Stimulated activated CD8-positive, alpha-beta memory T cell treated with anti-CD3 and anti-CD28 coated beads, Interleukin-4, amount 100 ng/mL, for 48 hours (primary cell): ENCODE data around the gene SPON1.
"Not testable (repeated sequence)": the region's sequence is repeated elsewhere in the genome, so short reads cannot be mapped to it uniquely, and the experiment has no call there.

Experiments used
- DNase-seq: peaks from one replicate; pipeline ENCODE4 v3.0.0-alpha.2; 2020

The SPON1 gene

DNA sequence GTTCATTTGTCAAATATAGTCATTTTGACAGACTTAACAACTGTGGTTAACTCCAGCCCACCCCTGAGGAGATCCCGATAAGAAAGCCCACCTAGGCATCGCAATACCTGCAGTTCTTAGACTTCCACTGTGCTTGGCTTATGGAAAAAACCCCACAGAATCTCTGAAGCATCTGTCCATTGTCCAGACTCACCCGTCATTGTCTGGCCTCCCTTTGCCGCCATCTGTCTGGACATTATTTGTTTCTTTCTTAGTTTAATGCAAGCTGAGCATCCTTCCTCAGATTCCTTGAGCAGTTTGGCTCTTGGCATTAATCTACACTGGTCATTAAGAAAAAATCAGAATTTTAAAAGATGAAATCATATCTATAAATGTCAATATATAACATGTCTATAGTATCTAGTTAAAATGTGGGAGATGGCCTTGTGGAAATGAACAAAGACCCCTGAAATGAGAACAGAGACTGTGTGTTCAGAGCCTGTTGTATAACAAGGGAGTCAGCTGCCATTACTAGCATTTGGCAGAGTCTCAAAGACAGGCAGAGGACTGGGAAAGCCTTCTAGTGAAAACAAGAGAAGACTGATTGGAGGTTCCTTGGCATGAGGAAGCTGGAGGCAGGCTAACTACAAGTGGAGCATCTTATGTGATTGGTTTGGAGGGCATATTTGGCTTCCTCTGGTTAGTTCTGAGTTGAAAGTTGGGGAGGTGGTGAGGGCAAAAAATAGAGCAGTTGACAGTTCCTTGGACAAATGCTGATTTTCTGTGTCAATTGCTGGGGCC lies 80.4 kb downstream of the SPON1 start:
- DNase-seq, result no peak

GRCh38 chr11:14044916-14045315 lies 82.4 kb downstream of the SPON1 start:
- DNase-seq, result no peak

GRCh38 chr11:14045417-14045816 lies 82.9 kb downstream of the SPON1 start:
- no peak for DNase-seq

GRCh38 chr11:14052198-14052597 lies 89.7 kb downstream of the SPON1 start:
- DNase-seq, result no peak

GRCh38 chr11:14054116-14055107 lies 91.9 kb downstream of the SPON1 start:
- DNase-seq, result no peak

- no peak for DNase-seq
These were observed 93.4 kb downstream of the SPON1 start for GRCh38 chr11:14055936-14056335.

- DNase-seq, result no peak
These were observed 95.5 kb downstream of the SPON1 start for GRCh38 chr11:14058061-14058460.

DNA sequence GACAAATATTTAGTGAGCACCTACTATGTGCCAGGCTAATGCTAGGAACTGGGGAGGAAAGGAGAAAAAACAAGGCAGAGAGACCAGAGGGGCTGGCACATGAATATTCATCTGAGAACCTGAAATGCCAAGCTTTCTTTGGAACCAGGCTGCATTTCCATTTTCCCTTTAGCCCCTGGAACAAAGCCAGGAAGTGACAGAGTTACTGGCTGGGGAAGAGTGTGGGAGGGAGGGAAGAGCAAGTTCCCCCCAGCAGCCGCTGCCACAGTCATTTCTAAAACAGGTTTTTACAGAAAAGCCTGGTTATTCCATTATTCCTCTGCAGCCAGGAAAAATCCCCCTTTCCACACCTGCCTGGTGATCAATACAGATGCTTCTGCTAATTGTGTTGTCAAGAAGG lies 97.0 kb downstream of the SPON1 start:
- DNase-seq, result no peak

GRCh38 chr11:14061721-14062120 lies 99.2 kb downstream of the SPON1 start:
- DNase-seq, result no peak

GRCh38 chr11:14065141-14065540 lies 102.6 kb downstream of the SPON1 start:
- peak; percentile 35 for DNase-seq

DNA sequence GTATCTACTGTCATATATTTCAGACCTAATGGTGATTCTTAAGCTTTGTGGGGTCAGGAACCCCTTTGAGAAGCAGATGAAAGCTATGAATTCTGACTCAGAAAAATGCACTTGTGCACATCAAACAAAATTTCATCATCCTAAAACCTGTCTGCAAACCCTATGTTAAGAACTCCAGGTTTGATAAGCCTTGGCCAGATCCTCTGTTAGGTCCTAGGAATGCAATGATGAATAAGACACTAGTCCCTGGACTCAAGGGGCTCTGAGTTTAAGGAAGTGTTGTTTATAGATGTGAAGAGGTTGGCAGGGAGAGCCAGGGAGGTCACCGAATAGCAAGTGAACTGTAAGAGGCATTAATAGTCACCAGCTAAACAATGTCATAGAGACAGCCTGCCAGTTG lies 103.2 kb downstream of the SPON1 start:
- DNase-seq, result no peak

GRCh38 chr11:14067686-14068085 lies 105.2 kb downstream of the SPON1 start:
- no peak for DNase-seq

GRCh38 chr11:14070896-14071295 lies 108.4 kb downstream of the SPON1 start:
- DNase-seq, result no peak

GRCh38 chr11:14073849-14074476 lies 111.4 kb downstream of the SPON1 start:
- no peak for DNase-seq

GRCh38 chr11:14075118-14076078 lies 112.9 kb downstream of the SPON1 start:
- peak; percentile 61 for DNase-seq

GRCh38 chr11:14079011-14079410 lies 116.5 kb downstream of the SPON1 start:
- no peak for DNase-seq

GRCh38 chr11:14079797-14080196 lies 117.3 kb downstream of the SPON1 start:
- no peak for DNase-seq

- DNase-seq, result no peak
These were observed 119.2 kb downstream of the SPON1 start for GRCh38 chr11:14081581-14082231.

- DNase-seq, result no peak
These were observed 119.8 kb downstream of the SPON1 start for GRCh38 chr11:14082338-14082737.

GRCh38 chr11:14088861-14089260 lies 126.3 kb downstream of the SPON1 start:
- DNase-seq, result not testable (repeated sequence)

DNA sequence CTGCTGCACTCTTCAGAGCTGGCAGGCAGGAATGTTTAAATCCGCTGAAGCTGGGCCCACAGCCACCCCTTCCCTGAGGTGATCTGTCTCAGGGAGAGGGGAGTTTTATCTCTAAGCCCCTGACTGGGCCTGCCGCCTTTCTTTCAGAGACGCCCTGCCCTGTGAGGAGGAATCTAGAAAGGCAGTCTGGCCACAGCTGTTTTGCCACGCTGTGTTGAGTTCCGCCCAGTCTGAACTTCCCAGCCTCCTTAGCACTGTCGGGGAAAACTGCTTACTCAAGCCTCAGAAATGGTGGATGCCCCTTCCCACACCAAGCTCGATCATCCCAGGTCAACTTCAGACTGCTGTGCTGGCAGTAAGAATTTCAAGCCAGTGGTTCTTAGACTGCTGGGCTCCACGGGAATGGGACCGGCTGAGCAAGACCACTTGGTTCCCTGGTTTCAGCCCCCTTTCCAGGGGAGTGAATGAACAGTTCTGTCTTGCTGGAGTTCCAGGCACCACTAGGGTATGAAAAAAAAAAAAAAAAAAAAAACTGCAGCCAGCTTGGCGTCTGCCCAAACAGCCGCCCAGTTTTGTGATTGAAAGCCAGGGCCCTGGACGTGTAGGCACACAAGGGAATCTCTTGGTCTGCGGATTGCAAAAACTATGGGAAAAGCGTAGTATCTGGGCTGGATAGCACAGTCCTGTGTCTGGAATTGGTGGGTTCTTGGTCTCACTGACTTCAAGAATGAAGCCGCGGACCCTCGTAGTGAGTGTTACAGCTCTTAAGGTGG lies 127.4 kb downstream of the SPON1 start:
- DNase-seq, result no peak
